Measurements from ENCODE around the gene WWOX. TPM values are rescaled to one million over a fixed set of nuclear protein-coding genes. Genes with fewer than 3 reads are reported as not detected.

Gene WWOX
- total and polyA plus RNA-seq, 2 of the 13 experiments (the other 11 are each of a cell fraction or from before 2014, with no cell fraction given) = 9.1 to 37.4 TPM

GRCh38 chr16:78133919-78134318, 34.5 kb downstream of the WWOX start (continued):
- no peak for TF ChIP-seq AKNA (CRISPR knock-in tag; IDR thresholded peaks at IDR 0.05; ENCODE audit: borderline replicate concordance)
- TF ChIP-seq ZNF281 (CRISPR knock-in tag; IDR thresholded peaks at IDR 0.05; ENCODE audit: borderline replicate concordance) = no peak
- no peak for TF ChIP-seq ZNF572 (CRISPR knock-in tag; IDR thresholded peaks at IDR 0.05)
- no peak for TF ChIP-seq RFXANK (CRISPR knock-in tag; IDR thresholded peaks at IDR 0.05)
- no peak for TF ChIP-seq ERF (CRISPR knock-in tag; IDR thresholded peaks at IDR 0.05)
- TF ChIP-seq ZNF746 (CRISPR knock-in tag; IDR thresholded peaks at IDR 0.05) = no peak
- TF ChIP-seq DNMT3B (CRISPR knock-in tag; conservative IDR thresholded peaks at IDR 0.05) = no peak
- no peak for TF ChIP-seq ZNF761 (CRISPR knock-in tag; conservative IDR thresholded peaks at IDR 0.05)
- no peak for TF ChIP-seq CHCHD3 (CRISPR knock-in tag; IDR thresholded peaks at IDR 0.05)
- TF ChIP-seq ZNF274 (CRISPR knock-in tag; IDR thresholded peaks at IDR 0.05) = no peak
- no peak for TF ChIP-seq NFE2 (CRISPR knock-in tag; IDR thresholded peaks at IDR 0.05)
- TF ChIP-seq TAF15 (IDR thresholded peaks at IDR 0.05; ENCODE audit: low read depth, low read length, poor library complexity, severe bottlenecking) = no peak
- TF ChIP-seq PRDM4 (CRISPR knock-in tag; IDR thresholded peaks at IDR 0.05; ENCODE audit: borderline replicate concordance) = no peak
- no peak for TF ChIP-seq ETV6 (CRISPR knock-in tag; conservative IDR thresholded peaks at IDR 0.05)
- TF ChIP-seq ZNF691 (CRISPR knock-in tag; IDR thresholded peaks at IDR 0.05; ENCODE audit: borderline replicate concordance, low read depth) = no peak
- TF ChIP-seq ELF1 (CRISPR knock-in tag; IDR thresholded peaks at IDR 0.05) = no peak
- peak; percentile 49; the same call in 1 of the 2 replicates for TF ChIP-seq ONECUT2 (CRISPR knock-in tag; IDR thresholded peaks at IDR 0.05)
- TF ChIP-seq KDM5A (IDR thresholded peaks at IDR 0.05; ENCODE audit: borderline replicate concordance, low read length) = no peak
- TF ChIP-seq ATRX (CRISPR knock-in tag; IDR thresholded peaks at IDR 0.05; ENCODE audit: borderline replicate concordance) = no peak
- TF ChIP-seq RARA (CRISPR knock-in tag; IDR thresholded peaks at IDR 0.05) = peak; percentile 73
- TF ChIP-seq ZBTB8A (CRISPR knock-in tag; IDR thresholded peaks at IDR 0.05; ENCODE audit: borderline replicate concordance, low read depth) = no peak
